Progenitor cell of endocrine pancreas (in vitro differentiated cells): ENCODE results near the gene CPSF7. TPM values are rescaled to one million over a fixed set of nuclear protein-coding genes. Genes with fewer than 3 reads are reported as not detected.

Source experiments
- DNase-seq: peaks from one replicate; pipeline ENCODE4 v3.0.0; 2021; ENCODE audit warnings: low spot score; ENCODE audit not compliant: unreplicated experiment
- H3K27ac Mint-ChIP-seq: 2 replicates; pipeline ENCODE4 v1.8.0; 2021; ENCODE audit warnings: mild to moderate bottlenecking, moderate library complexity, mixed read lengths
- H3K27me3 Mint-ChIP-seq: 2 replicates; pipeline ENCODE4 v1.8.0; 2021; ENCODE audit warnings: mixed read lengths
- H3K36me3 Mint-ChIP-seq: 2 replicates; pipeline ENCODE4 v1.8.0; 2022; ENCODE audit warnings: mixed read lengths; ENCODE audit not compliant: insufficient read depth
- H3K4me1 Mint-ChIP-seq: 2 replicates; pipeline ENCODE4 v1.8.0; 2021; ENCODE audit warnings: low read depth, mixed read lengths
- H3K4me3 Mint-ChIP-seq: 2 replicates; pipeline ENCODE4 v1.8.0; 2021; ENCODE audit warnings: low read depth, mild to moderate bottlenecking, moderate library complexity, mixed read lengths
- H3K9me3 Mint-ChIP-seq: 2 replicates; pipeline ENCODE4 v1.8.0; 2021; ENCODE audit warnings: low read depth, mixed read lengths
- total RNA-seq: library from RNA; stranded (reverse); gene quantifications from 2 replicates; pipeline ENCODE4 v1.2.1, GENCODE V29; 2021
- TF ChIP-seq, protein P1 (sequence below): fragments of 200-600 bp; sonication (generic); IDR thresholded peaks from one replicate; pipeline ENCODE4 v1.5.0; 2021; ENCODE audit warnings: antibody characterized with exemption, mild to moderate bottlenecking; ENCODE audit not compliant: unreplicated experiment

CPSF7 gene
- total RNA-seq, 1 donor from 2014 or later, result 134 TPM

DNA sequence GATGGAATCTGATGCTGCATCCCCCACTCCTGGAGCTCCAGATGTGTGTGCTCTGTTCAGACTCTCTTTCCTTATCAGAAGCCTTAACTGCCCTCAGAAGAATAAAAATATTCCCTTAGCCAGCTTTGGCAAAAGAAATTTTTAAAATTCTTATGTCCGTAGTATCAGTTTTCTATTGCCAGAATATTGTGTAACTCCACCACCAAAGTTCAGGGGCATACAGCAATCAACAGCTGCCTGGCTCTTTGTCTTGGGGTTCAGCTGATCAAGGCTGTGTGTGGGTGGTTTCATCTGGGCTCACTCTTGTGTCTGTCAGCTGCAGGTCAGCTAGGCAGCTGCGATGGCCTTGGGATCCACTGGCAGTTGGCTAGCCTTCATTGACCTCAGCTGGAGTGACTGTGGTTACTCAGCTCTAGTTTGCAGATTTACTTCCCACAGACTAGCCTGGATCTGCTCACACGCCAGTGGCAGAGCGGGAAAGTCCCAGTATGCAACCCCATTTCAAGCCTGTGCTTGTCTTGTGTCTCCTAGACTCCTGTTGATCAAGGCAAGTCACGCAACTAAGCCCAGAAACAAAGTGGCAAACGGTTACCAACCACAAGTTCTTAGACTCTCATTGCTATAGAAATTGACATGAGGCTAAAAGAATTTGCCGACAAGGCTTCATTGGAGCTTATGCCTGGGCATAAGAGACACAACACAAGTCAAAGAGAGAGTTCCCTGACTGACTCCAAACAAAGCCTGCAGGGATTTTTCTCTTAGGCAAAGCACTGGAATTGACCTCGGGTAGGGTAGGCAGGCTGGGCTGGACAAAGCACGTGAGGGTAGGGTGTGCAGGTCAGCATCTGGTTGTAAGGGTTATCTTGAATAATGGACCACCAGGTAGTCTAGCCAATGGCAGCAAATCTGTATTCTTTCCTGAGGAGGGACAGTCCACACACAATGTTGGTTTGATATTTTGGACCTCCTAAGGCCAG lies 60.1 kb downstream of the CPSF7 start:
- H3K27ac Mint-ChIP-seq, result no peak overlapping the region
- H3K36me3 Mint-ChIP-seq, result peaks cover 30% of the 10 kb centered on the region

DNA sequence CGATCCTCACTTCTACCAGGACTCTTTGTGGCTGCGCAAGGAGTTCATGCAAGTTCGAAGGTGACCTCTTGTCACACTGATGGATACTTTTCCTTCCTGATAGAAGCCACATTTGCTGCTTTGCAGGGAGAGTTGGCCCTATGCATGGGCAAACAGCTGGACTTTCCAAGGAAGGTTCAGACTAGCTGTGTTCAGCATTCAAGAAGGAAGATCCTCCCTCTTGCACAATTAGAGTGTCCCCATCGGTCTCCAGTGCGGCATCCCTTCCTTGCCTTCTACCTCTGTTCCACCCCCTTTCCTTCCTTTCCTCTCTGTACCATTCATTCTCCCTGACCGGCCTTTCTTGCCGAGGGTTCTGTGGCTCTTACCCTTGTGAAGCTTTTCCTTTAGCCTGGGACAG lies 61.1 kb downstream of the CPSF7 start:
- TF ChIP-seq, protein P1, sequence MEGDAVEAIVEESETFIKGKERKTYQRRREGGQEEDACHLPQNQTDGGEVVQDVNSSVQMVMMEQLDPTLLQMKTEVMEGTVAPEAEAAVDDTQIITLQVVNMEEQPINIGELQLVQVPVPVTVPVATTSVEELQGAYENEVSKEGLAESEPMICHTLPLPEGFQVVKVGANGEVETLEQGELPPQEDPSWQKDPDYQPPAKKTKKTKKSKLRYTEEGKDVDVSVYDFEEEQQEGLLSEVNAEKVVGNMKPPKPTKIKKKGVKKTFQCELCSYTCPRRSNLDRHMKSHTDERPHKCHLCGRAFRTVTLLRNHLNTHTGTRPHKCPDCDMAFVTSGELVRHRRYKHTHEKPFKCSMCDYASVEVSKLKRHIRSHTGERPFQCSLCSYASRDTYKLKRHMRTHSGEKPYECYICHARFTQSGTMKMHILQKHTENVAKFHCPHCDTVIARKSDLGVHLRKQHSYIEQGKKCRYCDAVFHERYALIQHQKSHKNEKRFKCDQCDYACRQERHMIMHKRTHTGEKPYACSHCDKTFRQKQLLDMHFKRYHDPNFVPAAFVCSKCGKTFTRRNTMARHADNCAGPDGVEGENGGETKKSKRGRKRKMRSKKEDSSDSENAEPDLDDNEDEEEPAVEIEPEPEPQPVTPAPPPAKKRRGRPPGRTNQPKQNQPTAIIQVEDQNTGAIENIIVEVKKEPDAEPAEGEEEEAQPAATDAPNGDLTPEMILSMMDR, result no peak
- H3K4me1 Mint-ChIP-seq, result no peaks in the 10 kb centered on the region
- peaks cover 6% of the 10 kb centered on the region for H3K9me3 Mint-ChIP-seq
- H3K36me3 Mint-ChIP-seq, result peaks cover 28% of the 10 kb centered on the region
- no peak overlapping the region for H3K4me3 Mint-ChIP-seq
- DNase-seq, result no peak
- no peaks in the 10 kb centered on the region for H3K27me3 Mint-ChIP-seq
- no peak overlapping the region for H3K27ac Mint-ChIP-seq

More for the DNA sequence above, 60.1 kb downstream of the CPSF7 start:
- TF ChIP-seq, protein P1, result no peak
- peaks cover 6% of the 10 kb centered on the region for H3K9me3 Mint-ChIP-seq
- no peak for DNase-seq
- no peak overlapping the region for H3K4me3 Mint-ChIP-seq
- no peaks in the 10 kb centered on the region for H3K27me3 Mint-ChIP-seq
- no peaks in the 10 kb centered on the region for H3K4me1 Mint-ChIP-seq

DNA sequence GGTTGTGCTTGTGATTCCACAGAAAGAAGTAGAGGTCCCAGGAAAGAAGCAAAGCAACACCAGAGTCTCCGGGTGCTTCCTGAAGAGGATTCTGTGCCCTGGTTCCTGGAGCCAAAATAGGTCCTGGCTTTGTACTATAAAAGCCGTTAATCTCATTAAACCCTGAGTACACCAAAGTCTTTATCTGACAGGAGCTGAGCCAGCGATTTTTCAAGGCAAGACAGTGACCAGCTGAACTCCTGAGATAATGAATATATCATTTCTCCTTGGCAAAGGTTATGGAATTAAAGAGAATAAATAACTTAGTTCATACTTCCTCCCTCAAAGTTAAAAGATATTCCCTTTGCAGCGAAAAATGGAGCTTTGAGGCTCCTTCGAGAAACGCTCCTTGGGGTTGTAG lies 62.4 kb downstream of the CPSF7 start:
- no peaks in the 10 kb centered on the region for H3K27me3 Mint-ChIP-seq
- H3K9me3 Mint-ChIP-seq, result peaks cover 3% of the 10 kb centered on the region
- H3K27ac Mint-ChIP-seq, result no peak overlapping the region
- TF ChIP-seq, protein P1, result no peak
- H3K36me3 Mint-ChIP-seq, result peaks cover 24% of the 10 kb centered on the region
- peaks cover 10% of the 10 kb centered on the region for H3K4me1 Mint-ChIP-seq
- DNase-seq, result no peak
- H3K4me3 Mint-ChIP-seq, result no peak overlapping the region

DNA sequence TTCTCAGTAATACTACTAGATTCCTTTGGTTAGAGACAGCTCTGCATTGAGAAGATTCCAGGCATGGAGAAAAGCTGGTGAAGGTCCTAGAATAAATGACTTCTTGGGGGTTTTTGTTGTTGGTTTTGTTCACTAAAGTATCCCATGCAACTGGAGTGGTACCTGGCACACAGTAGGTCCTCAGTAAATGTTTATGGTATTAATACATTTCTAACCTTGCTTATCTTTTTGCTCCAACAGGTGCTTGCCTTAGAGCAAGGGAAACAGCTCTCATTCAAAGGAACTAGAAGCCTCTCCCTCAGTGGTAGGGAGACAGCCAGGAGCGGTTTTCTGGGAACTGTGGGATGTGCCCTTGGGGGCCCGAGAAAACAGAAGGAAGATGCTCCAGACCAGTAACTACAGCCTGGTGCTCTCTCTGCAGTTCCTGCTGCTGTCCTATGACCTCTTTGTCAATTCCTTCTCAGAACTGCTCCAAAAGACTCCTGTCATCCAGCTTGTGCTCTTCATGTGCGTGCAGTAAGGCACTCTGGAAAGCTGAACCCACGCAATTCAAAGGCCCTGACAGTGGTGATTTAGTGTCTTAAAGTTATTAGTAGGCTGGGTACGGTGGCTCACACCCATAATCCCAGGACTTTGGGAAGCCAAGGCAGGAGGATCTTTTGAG lies 65.6 kb downstream of the CPSF7 start:
- H3K27ac Mint-ChIP-seq, result no peak overlapping the region
- H3K36me3 Mint-ChIP-seq, result peaks cover 10% of the 10 kb centered on the region
- H3K4me3 Mint-ChIP-seq, result peak overlapping the region; percentile 100
- H3K9me3 Mint-ChIP-seq, result no peaks in the 10 kb centered on the region
- TF ChIP-seq, protein P1, result no peak
- H3K4me1 Mint-ChIP-seq, result peaks cover 22% of the 10 kb centered on the region
- H3K27me3 Mint-ChIP-seq, result no peaks in the 10 kb centered on the region
- DNase-seq, result no peak

DNA sequence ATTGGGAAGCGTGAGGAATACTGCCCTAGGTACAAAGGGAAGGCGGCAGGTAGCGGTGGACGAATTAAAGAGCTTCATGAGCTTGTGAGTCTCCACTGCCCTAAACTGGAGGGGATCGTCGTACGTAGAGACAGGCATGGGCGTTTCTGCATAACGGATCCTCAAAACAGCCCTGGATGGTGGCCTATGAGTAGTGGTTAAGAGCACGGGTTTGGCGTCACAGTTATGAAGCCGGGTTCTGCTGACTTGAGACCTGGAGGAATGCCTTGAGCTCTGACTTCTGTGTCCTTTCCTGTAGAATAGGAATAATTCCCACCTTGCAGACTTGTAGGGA lies 67.3 kb downstream of the CPSF7 start:
- Mint-ChIP-seq H3K4me3 (peak overlapping the region; percentile 100), H3K36me3 (peaks cover 3% of the 10 kb centered on the region), H3K27me3 (no peaks in the 10 kb centered on the region), H3K9me3 (no peaks in the 10 kb centered on the region), H3K27ac (peak overlapping the region; percentile 99), H3K4me1 (peaks cover 22% of the 10 kb centered on the region)
- DNase-seq, result no peak
- TF ChIP-seq, protein P1, result no peak
